Superior temporal gyrus (tissue), 1 donor: ENCODE measurements around the gene SH3BP2.
A peak's percentile ranks its signal among the peaks of the same experiment; 100 is the strongest.

Experiments
- DNase-seq: peaks from one replicate; pipeline ENCODE4 v3.0.0-alpha.2; 2016; ENCODE audit errors: extremely low spot score

Gene SH3BP2

DNA sequence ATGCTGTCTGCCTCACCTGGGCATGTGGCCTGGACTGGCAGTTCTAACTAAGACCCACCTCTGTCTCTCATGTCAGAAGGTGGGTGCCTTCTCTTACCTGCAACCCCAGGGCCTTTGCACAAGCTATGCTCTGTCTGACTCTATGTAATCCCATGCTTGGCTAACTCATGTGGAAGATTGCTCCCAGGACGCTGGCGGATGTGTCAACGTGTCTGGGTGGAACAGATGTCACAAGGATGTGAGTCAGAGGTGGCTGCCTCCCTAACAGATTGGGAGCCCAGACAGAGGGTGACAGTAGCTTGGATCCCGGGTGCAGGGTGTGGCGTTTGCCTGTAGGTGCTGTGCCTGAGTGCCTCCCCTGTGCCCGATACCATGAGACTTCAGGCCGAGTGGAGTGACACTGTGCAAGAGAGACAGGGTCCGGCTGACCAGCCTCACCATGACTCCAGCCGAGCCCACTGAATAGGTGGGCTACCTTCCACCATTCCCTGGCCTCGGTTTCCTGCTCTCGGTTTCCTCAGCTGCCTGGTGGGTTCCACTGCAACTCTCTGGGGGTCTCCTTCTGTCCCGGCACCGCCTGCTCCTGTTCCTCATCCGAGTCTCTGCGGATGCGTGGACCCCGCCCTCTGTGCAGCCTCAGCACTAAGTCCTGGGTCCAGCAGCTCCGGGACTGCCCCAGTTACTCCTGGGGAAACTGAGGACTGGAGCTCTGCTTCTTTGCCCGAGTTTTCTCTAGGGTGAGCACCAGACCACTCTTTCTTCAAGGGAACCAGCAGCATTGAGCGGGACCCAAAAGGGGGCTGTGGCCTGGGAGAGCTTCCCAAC is 11.0 kb downstream of the SH3BP2 start:
- no peak for DNase-seq

DNA sequence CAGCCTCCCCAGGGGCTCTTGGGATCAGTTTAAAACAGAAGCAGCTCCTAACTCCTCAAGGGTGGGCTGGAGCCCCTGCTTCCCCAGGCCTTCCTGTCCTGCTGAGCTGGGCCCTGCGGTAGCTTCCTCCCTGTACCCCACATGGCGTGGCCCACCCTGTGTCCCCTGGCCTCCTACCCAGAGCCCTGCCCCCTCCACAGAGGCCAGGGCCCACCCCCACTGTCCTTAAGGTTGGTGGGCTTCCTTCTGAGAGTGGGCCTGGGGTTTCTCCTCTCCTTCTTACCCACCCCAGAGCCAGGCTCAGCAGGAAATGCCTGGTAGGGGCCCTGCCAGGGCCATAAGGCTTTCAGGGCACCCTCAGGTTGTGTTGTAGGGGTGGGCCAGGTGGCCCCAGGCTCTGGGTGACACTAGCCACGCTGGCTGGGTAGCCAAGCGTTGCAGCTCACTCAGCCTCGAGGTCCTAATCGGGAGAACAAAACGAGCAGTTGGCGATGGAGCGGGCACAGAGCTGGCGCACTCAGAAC is 11.6 kb downstream of the SH3BP2 start:
- DNase-seq, result no peak

DNA sequence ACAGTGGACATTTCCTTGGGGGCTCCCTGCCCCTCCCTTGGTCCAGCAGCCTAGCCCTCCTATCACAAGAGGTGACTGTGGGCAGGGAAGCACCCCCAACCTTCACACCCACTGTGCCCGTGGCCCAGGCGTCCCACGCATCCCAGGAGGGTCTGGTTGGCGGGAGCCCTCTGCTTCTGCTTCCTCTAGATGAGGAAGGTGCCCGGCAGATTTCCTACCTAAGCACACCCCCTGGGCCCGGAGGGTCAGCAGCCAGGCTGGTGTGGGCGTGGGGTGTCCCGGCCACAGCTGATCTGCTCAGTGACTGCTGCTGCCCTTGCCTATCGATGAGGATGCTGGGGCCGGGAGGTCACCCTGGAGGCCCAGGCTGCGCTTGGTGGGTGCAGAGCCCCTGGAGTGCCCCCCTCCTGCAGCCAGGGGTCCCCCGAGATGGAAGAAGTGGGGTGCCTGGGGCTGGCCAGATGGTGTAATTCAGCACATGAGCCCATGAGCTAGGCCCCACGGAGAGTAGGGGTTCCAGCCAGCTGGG is 12.2 kb downstream of the SH3BP2 start:
- DNase-seq, result no peak

DNA sequence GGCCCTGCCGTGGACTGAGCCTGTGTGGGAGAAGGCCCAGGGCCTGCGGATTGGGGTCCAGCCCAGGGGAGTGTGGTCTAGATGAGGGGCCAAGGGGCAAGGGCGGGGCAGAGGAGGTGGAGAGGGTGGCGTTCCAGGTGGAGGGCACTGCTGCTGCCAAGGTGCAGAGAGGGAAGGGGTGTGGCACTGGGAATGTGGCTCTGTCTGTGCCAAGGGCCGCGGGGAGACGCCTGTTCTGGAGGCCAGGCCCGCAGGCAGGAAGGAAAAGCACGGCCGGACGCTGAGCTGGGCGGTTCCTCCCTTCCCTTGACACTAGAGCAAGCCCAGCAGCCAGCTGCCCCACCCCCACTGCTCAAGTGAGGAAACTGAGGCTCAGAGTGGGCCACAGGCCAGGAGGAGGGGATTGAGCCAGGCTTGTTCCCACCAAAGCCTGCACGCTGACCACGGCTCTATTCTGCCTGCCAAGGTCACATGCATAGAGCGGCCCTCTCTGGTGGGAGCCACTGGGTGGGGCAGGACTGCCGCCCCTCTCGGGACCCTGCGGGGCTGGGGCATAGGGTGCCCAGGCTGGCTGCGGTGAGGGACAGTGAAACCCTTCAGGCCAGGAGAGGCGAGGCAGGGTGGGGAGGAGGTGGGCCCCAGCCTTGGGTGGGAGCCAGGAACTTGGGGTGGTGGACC is 13.0 kb downstream of the SH3BP2 start:
- no peak for DNase-seq

GRCh38 chr4:2806390-2807355 is 13.8 kb downstream of the SH3BP2 start:
- peak; percentile 59 for DNase-seq

DNA sequence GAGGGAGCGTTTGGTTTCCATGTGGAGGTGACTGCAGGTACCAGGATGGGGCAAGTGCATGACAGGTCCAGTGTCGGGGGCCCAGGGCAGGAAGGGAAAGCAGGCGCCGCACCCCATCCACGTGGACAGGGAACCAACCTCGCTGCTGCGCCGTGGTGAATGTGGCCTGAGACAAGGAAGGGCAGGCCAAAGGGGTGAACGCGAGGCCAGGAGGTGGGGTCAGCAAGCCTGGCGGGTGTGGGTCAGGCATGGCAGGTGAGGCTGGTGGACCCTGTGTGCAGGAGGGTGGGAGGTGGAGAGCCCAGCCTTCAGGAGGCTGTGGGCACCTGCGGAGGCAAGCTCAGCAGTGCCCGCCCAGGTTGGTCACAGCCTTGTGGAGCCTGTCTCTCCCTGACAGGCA is 14.7 kb downstream of the SH3BP2 start:
- DNase-seq, result no peak

- no peak for DNase-seq
Measured at GRCh38 chr4:2808001-2808400, 15.1 kb downstream of the SH3BP2 start.

GRCh38 chr4:2809610-2810180 is 16.8 kb downstream of the SH3BP2 start:
- DNase-seq, result no peak

- DNase-seq, result no peak
Measured at GRCh38 chr4:2810388-2810787, 17.5 kb downstream of the SH3BP2 start.

DNA sequence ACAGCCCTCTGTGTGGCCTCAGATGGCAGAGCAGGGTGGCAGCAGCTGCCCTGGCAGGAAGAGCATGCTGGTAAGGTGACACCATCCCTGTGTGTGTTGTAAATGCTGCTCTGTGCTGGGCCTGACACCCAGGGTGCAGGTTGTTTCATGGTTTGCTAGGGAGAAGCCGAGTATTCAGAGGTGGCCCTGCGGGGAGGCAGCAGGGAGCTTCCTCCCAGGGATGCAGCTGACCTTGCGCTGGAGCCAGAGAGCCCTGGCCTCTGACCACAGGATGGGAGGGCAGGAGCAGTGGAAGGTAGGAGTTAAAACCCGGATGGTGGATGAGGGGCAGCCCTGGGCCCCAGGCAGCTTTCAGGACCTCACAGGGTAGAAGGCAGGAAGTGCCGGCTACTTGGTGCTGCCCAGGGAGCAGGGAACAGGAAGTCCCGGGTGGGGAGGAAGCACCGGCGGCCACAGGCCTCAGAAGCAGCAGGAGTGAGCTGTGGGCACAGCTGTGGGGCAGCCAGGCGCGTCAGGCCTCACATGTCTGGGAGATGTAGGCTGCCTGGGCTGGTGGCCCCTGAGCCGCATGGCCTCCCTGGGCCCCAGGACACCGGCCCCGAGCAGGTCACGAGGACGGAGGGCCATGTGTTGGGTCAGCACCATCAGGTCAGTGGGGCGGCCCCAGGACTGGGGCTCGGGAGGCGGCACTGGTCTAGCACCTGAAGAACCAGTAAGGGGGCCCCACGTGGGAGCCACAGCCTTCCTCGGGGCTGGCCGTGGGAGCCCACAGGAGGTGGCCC is 19.1 kb downstream of the SH3BP2 start:
- no peak for DNase-seq

DNA sequence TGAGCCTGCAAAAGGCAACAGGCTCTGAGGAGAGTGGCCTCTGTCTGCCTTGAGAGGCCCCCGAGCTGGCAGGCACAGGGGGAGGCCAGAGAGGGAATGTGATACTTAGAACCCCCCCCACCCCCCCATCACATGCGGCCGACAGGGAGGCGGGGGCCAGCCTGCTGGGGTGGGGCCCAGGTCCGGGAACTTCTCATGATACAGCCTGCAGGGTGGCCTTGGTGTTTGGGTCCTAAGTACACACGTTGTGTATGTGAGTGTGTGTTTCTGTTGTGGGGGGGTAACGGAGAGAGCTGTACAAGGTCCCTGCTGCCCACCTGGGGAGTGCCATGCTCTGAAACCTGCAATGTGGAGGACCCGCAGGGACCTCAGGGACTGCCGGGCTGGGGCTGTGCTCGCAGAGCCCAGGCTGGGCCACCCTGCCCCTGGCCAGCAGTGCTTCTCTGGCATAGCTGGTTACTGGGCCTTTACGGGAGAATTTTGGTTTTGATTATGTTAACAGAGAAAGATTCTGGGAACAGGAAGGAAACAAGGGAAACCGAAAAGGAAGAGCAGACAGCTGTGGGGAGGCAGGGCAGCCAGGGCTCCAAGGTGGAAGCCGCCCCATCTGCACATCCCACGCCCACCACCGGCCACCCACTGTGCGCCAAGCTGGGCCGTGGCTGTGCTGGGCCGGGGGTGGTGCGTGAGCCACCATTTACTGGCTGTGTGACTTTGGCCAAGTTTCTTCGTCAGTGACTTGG is 19.9 kb downstream of the SH3BP2 start:
- no peak for DNase-seq

GRCh38 chr4:2813446-2814405 is 20.8 kb downstream of the SH3BP2 start:
- DNase-seq, result no peak

GRCh38 chr4:2814627-2815270 is 21.9 kb downstream of the SH3BP2 start:
- no peak for DNase-seq

GRCh38 chr4:2816401-2816954 is 23.6 kb downstream of the SH3BP2 start:
- no peak for DNase-seq

DNA sequence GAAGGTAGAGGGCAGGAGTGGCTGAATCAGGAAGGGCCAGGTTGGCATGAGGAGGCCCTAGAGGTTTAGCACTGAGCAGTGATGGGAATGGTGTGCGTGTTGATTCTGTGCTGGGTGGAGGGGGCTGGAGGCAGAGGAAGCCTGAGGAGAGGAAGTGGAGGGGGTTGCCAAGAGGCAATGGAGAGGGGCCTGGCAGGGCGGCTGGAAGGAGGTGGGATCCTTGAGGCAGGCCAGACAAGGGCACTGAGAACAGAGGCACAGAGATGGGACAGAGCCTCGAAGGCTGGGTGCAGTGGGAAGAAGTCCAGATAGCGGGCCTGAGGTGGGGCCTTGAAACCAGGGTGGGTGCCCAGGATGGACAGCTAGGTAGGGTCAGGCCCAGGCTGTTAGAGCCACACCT is 24.3 kb downstream of the SH3BP2 start:
- no peak for DNase-seq

DNA sequence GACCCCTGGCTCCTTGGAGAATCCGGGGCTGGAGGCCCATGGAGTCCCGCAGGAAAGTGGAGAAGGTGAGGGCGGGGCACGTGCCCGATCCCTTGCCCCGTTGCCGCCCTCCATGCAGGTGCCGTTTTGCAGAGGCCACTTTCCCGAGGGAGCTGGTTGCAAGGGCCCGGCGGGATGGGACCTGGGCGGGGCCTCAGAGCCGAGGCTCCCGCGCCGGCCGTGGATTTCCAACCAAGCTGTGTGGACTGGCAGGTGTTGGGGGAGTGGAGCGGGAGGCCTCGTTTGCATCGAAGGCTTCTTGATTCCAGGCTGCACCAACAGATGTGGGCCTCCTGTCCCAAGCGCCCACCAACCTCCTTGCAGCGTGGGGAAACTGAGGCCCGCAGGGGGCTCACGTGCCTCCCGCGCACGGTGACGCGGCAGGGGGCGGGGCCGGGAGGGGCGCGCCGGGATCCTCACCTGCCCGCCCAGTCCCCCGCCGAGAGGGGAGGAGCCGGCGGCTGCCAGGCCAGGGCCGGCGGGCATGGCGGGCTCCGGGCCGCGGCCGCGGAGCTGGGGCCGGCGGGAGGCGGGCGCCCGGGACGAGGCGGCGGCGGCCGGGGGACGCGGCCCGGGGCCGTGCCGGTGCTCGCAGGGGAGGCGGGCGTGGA is 24.9 kb downstream of the SH3BP2 start:
- DNase-seq, result no peak

DNA sequence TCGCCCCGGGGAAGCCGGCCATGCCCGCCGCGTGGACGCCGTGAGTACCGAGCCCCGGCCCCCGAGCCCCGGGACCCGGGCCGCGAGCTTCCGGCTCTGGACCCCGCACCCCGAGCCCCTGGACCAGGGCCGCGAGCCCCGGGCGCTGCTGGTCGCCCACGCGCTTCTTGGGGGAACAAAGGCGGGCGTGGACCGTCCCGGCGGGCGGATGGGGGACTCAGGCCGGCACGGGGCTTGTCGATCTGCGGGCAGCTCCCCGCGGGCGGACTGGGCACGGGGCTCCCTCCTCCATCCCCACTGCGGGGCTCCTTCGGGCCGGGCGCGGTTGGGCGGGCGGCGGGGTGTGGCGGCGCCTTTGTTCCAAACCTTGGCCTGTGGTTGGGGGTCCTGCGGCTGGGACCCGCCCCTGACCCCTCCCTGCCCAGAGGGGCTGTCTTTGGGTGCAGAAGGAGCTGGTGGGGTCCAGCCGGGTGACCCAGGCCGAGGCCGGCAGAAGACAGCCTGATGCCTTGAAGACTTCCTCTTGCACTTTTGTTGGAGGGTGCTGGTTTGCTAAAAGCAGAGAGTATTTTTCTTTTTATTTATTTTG is 25.6 kb downstream of the SH3BP2 start:
- no peak for DNase-seq
